Activated T-helper 1 cell treated with anti-CD3 and anti-CD28 coated beads, Interleukin-12 subunit alpha, Interleukin-12 subunit beta, Interleukin-2, Interleukin-4 antibody, amounts not matched to agents 30 ng/mL and 10 ng/mL and 1 ng/mL, durations not matched to agents 14 hours and 24 hours and 36 hours (primary cell): ENCODE results near the gene UBA1. TPM values are rescaled to one million over a fixed set of nuclear protein-coding genes. Genes with fewer than 3 reads are reported as not detected.

Source experiments
- DNase-seq: peaks from one replicate; pipeline ENCODE4 v3.0.0; 2021; ENCODE audit warnings: low spot score
- H3K27ac Mint-ChIP-seq: one replicate; pipeline ENCODE4 v1.8.0; 2021; ENCODE audit warnings: mild to moderate bottlenecking, mixed read lengths
- H3K27me3 Mint-ChIP-seq: one replicate; pipeline ENCODE4 v1.8.0; 2022; ENCODE audit warnings: mild to moderate bottlenecking, moderate library complexity, mixed read lengths; ENCODE audit not compliant: insufficient read depth
- H3K36me3 Mint-ChIP-seq: one replicate; pipeline ENCODE4 v1.8.0; 2021; ENCODE audit warnings: low read depth, mixed read lengths
- H3K4me1 Mint-ChIP-seq: one replicate; pipeline ENCODE4 v1.8.0; 2021; ENCODE audit warnings: low read depth, mixed read lengths
- H3K4me3 Mint-ChIP-seq: one replicate; pipeline ENCODE4 v1.8.0; 2021; ENCODE audit warnings: mild to moderate bottlenecking, moderate library complexity, mixed read lengths
- H3K9me3 Mint-ChIP-seq: one replicate; pipeline ENCODE4 v1.8.0; 2021; ENCODE audit warnings: mixed read lengths
- intact Hi-C: fragments of 100-400 bp; cut with micrococcal nuclease; formaldehyde crosslinking; loops from one replicate; pipeline ENCODE4 v1.15.1; 2024
- total RNA-seq: library from RNA; stranded (reverse); gene quantifications from 2 replicates; pipeline ENCODE4 v1.2.3, GENCODE V29; 2022

Gene UBA1
- total RNA-seq, 1 donor from 2014 or later, result 221 TPM

DNA sequence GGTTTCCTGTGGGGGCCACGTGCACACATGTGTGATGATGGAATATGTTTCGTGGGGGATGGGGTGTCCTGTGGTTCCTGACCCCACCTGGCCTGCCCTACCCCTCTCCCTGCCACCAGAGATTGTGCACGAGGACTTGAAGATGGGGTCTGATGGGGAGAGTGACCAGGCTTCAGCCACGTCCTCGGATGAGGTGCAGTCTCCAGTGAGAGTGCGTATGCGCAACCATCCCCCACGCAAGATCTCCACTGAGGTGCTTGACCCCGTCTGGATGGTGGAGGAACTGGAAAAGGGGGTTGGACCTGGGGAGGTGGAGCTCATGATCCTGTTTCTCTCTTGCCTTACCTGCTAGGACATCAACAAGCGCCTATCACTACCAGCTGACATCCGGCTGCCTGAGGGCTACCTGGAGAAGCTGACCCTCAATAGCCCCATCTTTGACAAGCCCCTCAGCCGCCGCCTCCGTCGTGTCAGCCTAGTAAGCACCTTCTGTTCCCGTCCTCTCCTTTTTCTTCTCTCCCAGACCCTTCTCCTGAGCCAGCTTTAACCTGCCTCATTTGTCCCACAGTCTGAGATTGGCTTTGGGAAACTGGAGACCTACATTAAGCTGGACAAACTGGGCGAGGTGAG, 30.8 kb downstream of the UBA1 start:
- Mint-ChIP-seq H3K27ac (no peak overlapping the region), H3K36me3 (peaks cover 23% of the 10 kb centered on the region), H3K27me3 (no peaks in the 10 kb centered on the region), H3K4me1 (peaks cover 19% of the 10 kb centered on the region), H3K4me3 (no peak overlapping the region), H3K9me3 (no peaks in the 10 kb centered on the region)
- DNase-seq, result no peak
- intact Hi-C loops, result no loop called here

DNA sequence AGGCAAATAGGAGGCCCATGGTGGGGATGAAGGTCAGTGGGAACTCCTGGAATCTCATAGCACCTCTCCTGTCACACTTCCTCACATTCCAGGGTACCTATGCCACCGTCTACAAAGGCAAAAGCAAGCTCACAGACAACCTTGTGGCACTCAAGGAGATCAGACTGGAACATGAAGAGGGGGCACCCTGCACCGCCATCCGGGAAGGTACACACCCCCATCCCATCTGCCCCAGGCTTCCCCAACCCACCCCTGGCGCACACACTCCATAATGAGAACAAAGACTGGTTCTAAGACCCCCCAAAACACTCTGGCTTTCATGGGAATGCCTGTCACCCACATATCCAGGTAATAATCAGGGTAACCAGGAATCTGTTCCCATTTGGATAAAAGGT, 31.3 kb downstream of the UBA1 start:
- Mint-ChIP-seq H3K27ac (no peak overlapping the region), H3K4me1 (peaks cover 15% of the 10 kb centered on the region), H3K4me3 (no peak overlapping the region), H3K9me3 (no peaks in the 10 kb centered on the region), H3K36me3 (peaks cover 22% of the 10 kb centered on the region), H3K27me3 (no peaks in the 10 kb centered on the region)
- intact Hi-C loops, result no loop called here
- DNase-seq, result no peak

DNA sequence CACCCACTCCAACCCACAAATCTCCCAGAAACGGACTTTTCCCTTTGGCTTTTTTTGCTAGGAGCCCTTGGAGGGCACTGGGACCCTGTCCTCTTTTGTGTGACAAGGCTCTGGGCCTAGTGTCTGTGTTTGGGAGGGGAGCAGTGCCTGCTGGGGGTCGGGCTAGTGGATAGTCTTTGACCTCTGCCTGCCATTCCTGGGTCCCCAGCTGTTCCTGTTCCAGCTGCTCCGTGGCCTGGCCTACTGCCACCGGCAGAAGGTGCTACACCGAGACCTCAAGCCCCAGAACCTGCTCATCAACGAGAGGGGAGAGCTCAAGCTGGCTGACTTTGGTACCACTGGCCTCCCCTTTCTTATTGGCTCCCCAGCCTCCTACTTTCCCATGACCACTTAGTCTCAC, 32.4 kb downstream of the UBA1 start:
- Mint-ChIP-seq H3K4me1 (peaks cover 7% of the 10 kb centered on the region), H3K9me3 (no peaks in the 10 kb centered on the region), H3K4me3 (no peak overlapping the region), H3K36me3 (peaks cover 23% of the 10 kb centered on the region), H3K27ac (no peak overlapping the region), H3K27me3 (no peaks in the 10 kb centered on the region)
- no peak for DNase-seq
- intact Hi-C loops, result no loop called here

DNA sequence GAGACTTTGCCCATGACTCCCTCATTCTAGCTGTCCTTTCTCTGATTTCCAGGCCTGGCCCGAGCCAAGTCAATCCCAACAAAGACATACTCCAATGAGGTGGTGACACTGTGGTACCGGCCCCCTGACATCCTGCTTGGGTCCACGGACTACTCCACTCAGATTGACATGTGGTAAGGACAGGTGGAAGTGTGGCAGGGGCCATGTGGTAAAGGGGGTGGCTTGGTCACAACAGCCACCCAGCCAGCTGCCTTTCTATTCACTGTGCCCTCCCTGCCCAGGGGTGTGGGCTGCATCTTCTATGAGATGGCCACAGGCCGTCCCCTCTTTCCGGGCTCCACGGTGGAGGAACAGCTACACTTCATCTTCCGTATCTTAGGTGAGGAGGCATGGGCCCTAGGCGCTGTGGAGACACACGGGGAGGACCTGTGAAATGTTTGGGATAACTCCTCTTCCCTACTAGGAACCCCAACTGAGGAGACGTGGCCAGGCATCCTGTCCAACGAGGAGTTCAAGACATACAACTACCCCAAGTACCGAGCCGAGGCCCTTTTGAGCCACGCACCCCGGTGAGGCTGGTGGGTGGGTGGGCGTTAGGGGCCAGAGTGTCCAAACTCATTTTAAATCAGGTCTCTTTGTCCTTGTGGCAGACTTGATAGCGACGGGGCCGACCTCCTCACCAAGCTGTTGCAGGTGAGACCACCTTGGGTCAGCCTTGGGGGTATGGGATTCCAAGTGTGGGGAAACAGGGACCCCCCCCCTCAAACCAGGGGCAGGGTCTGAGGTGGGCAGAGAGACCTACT, 33.1 kb downstream of the UBA1 start:
- H3K36me3 Mint-ChIP-seq, result peaks cover 23% of the 10 kb centered on the region
- intact Hi-C loops, result no loop called here
- H3K4me1 Mint-ChIP-seq, result peaks cover 5% of the 10 kb centered on the region

GRCh38 chrX:47227334-47227583, 33.6 kb downstream of the UBA1 start:
- H3K4me1 Mint-ChIP-seq, result peaks cover 5% of the 10 kb centered on the region
- no peak for DNase-seq
- no peak overlapping the region for H3K27ac Mint-ChIP-seq
- peaks cover 23% of the 10 kb centered on the region for H3K36me3 Mint-ChIP-seq
- intact Hi-C loops, result no loop called here
- H3K4me3 Mint-ChIP-seq, result no peak overlapping the region
- H3K27me3 Mint-ChIP-seq, result no peaks in the 10 kb centered on the region
- no peaks in the 10 kb centered on the region for H3K9me3 Mint-ChIP-seq

More for the DNA sequence above, 33.1 kb downstream of the UBA1 start:
- no peak for DNase-seq
- no peaks in the 10 kb centered on the region for H3K27me3 Mint-ChIP-seq
- H3K4me3 Mint-ChIP-seq, result no peak overlapping the region
- H3K9me3 Mint-ChIP-seq, result no peaks in the 10 kb centered on the region
- peak overlapping the region; percentile 44 for H3K27ac Mint-ChIP-seq

GRCh38 chrX:47228550-47229270, 35.1 kb downstream of the UBA1 start:
- Mint-ChIP-seq H3K4me3 (no peak overlapping the region), H3K27me3 (no peaks in the 10 kb centered on the region), H3K9me3 (no peaks in the 10 kb centered on the region), H3K4me1 (peaks cover 5% of the 10 kb centered on the region), H3K27ac (no peak overlapping the region), H3K36me3 (peaks cover 22% of the 10 kb centered on the region)
- intact Hi-C loops, result no loop called here
- DNase-seq, result no peak

- intact Hi-C loops, result no loop called here
- Mint-ChIP-seq H3K9me3 (no peaks in the 10 kb centered on the region), H3K27me3 (no peaks in the 10 kb centered on the region), H3K4me3 (no peak overlapping the region), H3K4me1 (peaks cover 5% of the 10 kb centered on the region), H3K36me3 (peaks cover 18% of the 10 kb centered on the region), H3K27ac (no peak overlapping the region)
- no peak for DNase-seq
Measured at GRCh38 chrX:47229427-47229826, 35.8 kb downstream of the UBA1 start.

GRCh38 chrX:47230136-47230868, 36.7 kb downstream of the UBA1 start:
- Mint-ChIP-seq H3K27ac (peak overlapping the region; percentile 21), H3K9me3 (no peaks in the 10 kb centered on the region), H3K4me3 (no peak overlapping the region), H3K4me1 (peaks cover 7% of the 10 kb centered on the region), H3K27me3 (no peaks in the 10 kb centered on the region), H3K36me3 (peaks cover 18% of the 10 kb centered on the region)
- intact Hi-C loops, result no loop called here
- DNase-seq, result no peak

DNA sequence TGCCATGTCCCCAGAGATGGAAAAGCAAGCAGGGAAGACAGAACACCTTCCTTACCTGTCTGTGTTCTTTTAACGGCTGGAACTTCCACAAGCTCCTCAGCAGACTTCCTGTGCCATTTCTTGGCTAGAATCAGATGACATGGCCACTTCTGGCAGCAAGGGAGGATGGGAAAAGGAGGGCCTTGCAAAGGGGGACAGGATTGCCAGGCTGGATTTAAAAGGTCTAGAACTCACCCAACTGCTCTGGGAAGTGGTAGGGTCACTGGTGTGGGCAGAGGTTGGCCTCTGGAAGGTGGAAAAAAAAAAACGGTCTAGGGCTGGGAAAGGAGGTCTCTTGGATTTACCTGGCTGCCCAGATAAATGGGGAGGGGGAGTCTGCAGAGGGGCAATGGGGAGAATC, 37.5 kb downstream of the UBA1 start:
- Mint-ChIP-seq H3K36me3 (peaks cover 19% of the 10 kb centered on the region), H3K4me1 (peaks cover 16% of the 10 kb centered on the region), H3K4me3 (no peak overlapping the region), H3K27ac (peak overlapping the region; percentile 63), H3K27me3 (no peaks in the 10 kb centered on the region), H3K9me3 (no peaks in the 10 kb centered on the region)
- no peak for DNase-seq
- intact Hi-C loops, result no loop called here

DNA sequence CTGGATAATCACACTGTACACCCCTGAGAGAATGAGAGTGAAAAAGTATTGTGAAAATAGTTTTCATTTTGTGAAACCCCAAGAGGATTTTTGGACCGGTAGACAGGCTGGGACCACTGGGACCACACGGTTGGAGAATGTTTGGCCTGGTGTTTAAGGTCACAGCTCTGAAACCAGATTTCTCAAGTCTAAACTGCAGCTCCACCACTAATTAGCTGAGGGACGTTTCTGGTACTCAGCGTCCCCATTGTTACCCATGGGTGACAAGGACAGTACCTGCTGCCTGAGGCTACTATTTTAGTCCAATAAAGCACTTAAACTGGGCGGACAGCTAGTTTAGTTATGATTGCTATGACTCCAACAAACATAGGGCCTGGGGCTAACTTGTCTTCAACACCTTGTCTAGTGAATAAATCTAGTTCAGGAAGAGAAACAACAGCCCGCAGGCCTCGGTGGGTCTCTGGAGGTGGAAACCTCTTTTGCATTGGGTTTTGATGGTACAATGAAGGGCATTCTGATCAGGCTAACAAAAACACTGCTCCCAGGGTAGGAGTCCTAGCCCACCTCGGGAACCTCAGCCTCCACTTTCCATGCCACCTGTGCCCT, 38.7 kb downstream of the UBA1 start:
- intact Hi-C loops, result loop anchor here (2.0 kb wide), 2 partner anchors 329 to 427 kb away; partner anchors contain the start of genes ARAF and UXT
- no peak for DNase-seq
- H3K27me3 Mint-ChIP-seq, result no peaks in the 10 kb centered on the region
- peak overlapping the region; percentile 87 for H3K4me3 Mint-ChIP-seq
- peaks cover 19% of the 10 kb centered on the region for H3K4me1 Mint-ChIP-seq
- no peaks in the 10 kb centered on the region for H3K9me3 Mint-ChIP-seq
- peak overlapping the region; percentile 90 for H3K27ac Mint-ChIP-seq
- peaks cover 14% of the 10 kb centered on the region for H3K36me3 Mint-ChIP-seq

- H3K4me1 Mint-ChIP-seq, result peaks cover 19% of the 10 kb centered on the region
- peak within 1 kb of the TSS; percentile 90 for H3K27ac Mint-ChIP-seq
- no peaks in the 10 kb centered on the region for H3K27me3 Mint-ChIP-seq
- intact Hi-C loops, result loop anchor here (1.0 to 2.0 kb wide), 9 partner anchors 15 to 426 kb away; partner anchors contain the start of genes ARAF, CDK16, ELK1 and UBA1
- H3K36me3 Mint-ChIP-seq, result peaks cover 14% of the 10 kb centered on the region
- H3K4me3 Mint-ChIP-seq, result peak within 1 kb of the TSS; percentile 87
- no peaks in the 10 kb centered on the region for H3K9me3 Mint-ChIP-seq
- DNase-seq, result peak; percentile 16
Measured at GRCh38 chrX:47232803-47233332, 39.2 kb downstream of the UBA1 start, which contains the start of gene USP11. TSS of gene USP11 (plus strand) at chrX:47233009. CDS start at chrX:47233044, 35 bp downstream.
